NT2/D1 (cell line): ENCODE results near the gene ERC1.

Source experiments
- DNase-seq: peaks from one replicate; pipeline ENCODE4 v3.0.0-alpha.2; 2011; ENCODE audit warnings: low read depth, low spot score
- H3K27me3 ChIP-seq: 2 replicates; pipeline ENCODE4 v1.6.0; 2011; ENCODE audit warnings: mild to moderate bottlenecking; ENCODE audit not compliant: insufficient read length, insufficient read depth
- H3K36me3 ChIP-seq: 2 replicates; pipeline ENCODE4 v1.6.1; 2011; ENCODE audit warnings: mild to moderate bottlenecking, low read length, mixed read lengths; ENCODE audit not compliant: insufficient read depth, insufficient read length
- H3K4me1 ChIP-seq: 2 replicates; pipeline ENCODE4 v1.5.1; 2011; ENCODE audit not compliant: insufficient read depth, insufficient read length
- H3K4me3 ChIP-seq: 2 replicates; pipeline ENCODE4 v1.5.1; 2011; ENCODE audit warnings: low read depth; ENCODE audit not compliant: insufficient read length
- H3K9ac ChIP-seq: 2 replicates; pipeline ENCODE4 v1.6.0; 2011; ENCODE audit warnings: low read depth; ENCODE audit not compliant: insufficient read length
- H3K9me3 ChIP-seq: 2 replicates; pipeline ENCODE4 v1.5.1; 2011; ENCODE audit warnings: mild to moderate bottlenecking, low read length; ENCODE audit not compliant: insufficient read depth
- SUZ12 ChIP-seq: IDR thresholded peaks from 2 replicates; pipeline ENCODE4 v1.6.1; 2011; ENCODE audit not compliant: insufficient read length, insufficient read depth; ENCODE audit errors: extremely low read depth
- YY1 ChIP-seq: IDR thresholded peaks from 2 replicates; pipeline ENCODE4 v1.6.1; 2011; ENCODE audit not compliant: insufficient read length, insufficient read depth
- ZNF274 ChIP-seq: IDR thresholded peaks from 2 replicates; pipeline ENCODE4 v1.6.1; 2011; ENCODE audit warnings: mild to moderate bottlenecking, low read depth, low read length

The ERC1 gene

GRCh38 chr12:1435456-1435855, 444.4 kb downstream of the ERC1 start:
- Histone ChIP-seq H3K27me3 (no peaks in the 10 kb centered on the region), H3K9ac (no peak overlapping the region), H3K4me3 (no peak overlapping the region), H3K4me1 (no peaks in the 10 kb centered on the region), H3K9me3 (no peaks in the 10 kb centered on the region), H3K36me3 (no peaks in the 10 kb centered on the region)
- no peak for TF ChIP-seq SUZ12
- TF ChIP-seq ZNF274 = no peak
- no peak for TF ChIP-seq YY1
- no peak for DNase-seq

- Histone ChIP-seq H3K4me3 (no peak overlapping the region), H3K9ac (no peak overlapping the region), H3K27me3 (no peaks in the 10 kb centered on the region), H3K36me3 (no peaks in the 10 kb centered on the region), H3K9me3 (no peaks in the 10 kb centered on the region), H3K4me1 (no peaks in the 10 kb centered on the region)
- no peak for DNase-seq
- TF ChIP-seq ZNF274 = no peak
- no peak for TF ChIP-seq SUZ12
- TF ChIP-seq YY1 = no peak
These were observed 445.0 kb downstream of the ERC1 start for GRCh38 chr12:1436015-1436414.

DNA sequence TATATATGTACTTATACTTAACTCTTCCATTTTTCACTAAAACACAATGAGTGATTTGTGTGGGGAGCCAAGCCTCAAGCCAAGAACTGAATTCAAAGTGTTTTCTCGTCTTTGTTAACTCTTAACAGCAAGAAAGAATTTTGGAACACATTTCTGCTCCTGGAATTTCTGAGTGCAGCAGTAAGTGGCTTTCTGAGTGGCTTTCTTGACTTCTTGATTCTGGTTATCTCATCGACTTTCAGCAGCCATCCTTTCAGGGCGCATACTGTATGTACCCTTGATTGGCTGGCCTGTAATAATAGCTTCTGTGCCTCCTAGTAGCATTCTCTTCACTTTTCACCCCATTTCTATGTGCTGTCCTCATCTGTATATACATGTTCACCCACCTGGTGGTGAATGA, 446.0 kb downstream of the ERC1 start:
- no peaks in the 10 kb centered on the region for H3K36me3 ChIP-seq
- H3K27me3 ChIP-seq = no peaks in the 10 kb centered on the region
- TF ChIP-seq ZNF274 (no peak), SUZ12 (no peak), YY1 (no peak)
- H3K9ac ChIP-seq = no peak overlapping the region
- no peak for DNase-seq
- H3K4me3 ChIP-seq = no peak overlapping the region
- H3K4me1 ChIP-seq = no peaks in the 10 kb centered on the region
- H3K9me3 ChIP-seq = no peaks in the 10 kb centered on the region

GRCh38 chr12:1439201-1439600, 448.2 kb downstream of the ERC1 start:
- Histone ChIP-seq H3K4me1 (peaks cover 4% of the 10 kb centered on the region), H3K9me3 (no peaks in the 10 kb centered on the region), H3K4me3 (no peak overlapping the region), H3K36me3 (no peaks in the 10 kb centered on the region), H3K9ac (no peak overlapping the region), H3K27me3 (no peaks in the 10 kb centered on the region)
- no peak for TF ChIP-seq YY1
- no peak for TF ChIP-seq ZNF274
- TF ChIP-seq SUZ12 = no peak
- DNase-seq = no peak

- Histone ChIP-seq H3K4me1 (peaks cover 4% of the 10 kb centered on the region), H3K27me3 (no peaks in the 10 kb centered on the region), H3K9ac (no peak overlapping the region), H3K9me3 (no peaks in the 10 kb centered on the region; the same call in 1 of the 2 replicates), H3K36me3 (no peaks in the 10 kb centered on the region), H3K4me3 (no peak overlapping the region)
- TF ChIP-seq ZNF274 (no peak), YY1 (no peak), SUZ12 (no peak)
- DNase-seq = no peak
These were observed 448.7 kb downstream of the ERC1 start for GRCh38 chr12:1439687-1440086.

DNA sequence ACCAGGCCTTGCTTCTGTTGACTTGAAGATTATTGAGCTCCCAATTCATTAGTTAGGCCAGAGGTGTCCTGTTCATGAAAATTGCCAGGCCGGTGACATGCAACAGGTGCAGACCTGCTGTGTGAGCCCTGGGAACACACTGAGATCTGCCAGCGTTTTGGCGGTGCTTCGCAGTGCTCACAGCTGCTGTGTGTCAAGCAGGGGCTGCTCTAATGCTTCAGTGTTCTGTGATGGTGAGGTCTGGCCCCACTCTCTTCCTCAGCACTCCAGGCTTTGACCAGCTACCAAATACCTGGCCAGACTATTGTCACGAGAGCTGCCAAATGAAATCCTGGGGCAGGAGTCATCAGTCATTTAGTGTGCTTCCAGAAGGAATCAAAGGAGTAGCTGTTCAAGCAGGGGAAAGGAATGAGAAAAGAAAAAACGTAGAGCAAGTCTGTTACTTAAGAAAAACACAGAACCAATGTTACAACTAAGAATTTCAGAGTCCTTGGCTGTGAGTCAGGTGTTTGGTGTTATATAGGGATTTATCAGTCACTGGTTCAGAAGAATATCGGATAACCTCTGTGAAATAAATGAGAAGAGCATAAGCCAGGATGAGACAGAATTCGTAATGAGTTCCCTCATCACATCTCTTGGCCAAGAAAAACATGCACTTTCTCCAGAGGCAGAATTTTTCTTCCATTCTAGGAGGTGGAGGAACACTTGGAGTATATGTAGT, 452.6 kb downstream of the ERC1 start:
- Histone ChIP-seq H3K36me3 (peaks cover 7% of the 10 kb centered on the region), H3K9ac (no peak overlapping the region), H3K4me1 (peaks cover 4% of the 10 kb centered on the region), H3K4me3 (no peak overlapping the region), H3K9me3 (peaks cover 5% of the 10 kb centered on the region; the same call in 1 of the 2 replicates), H3K27me3 (no peaks in the 10 kb centered on the region)
- TF ChIP-seq SUZ12 (no peak), YY1 (no peak), ZNF274 (no peak)
- no peak for DNase-seq

GRCh38 chr12:1444142-1444516, 453.1 kb downstream of the ERC1 start:
- H3K4me1 ChIP-seq = peaks cover 4% of the 10 kb centered on the region
- no peak for DNase-seq
- H3K27me3 ChIP-seq = no peaks in the 10 kb centered on the region
- H3K9ac ChIP-seq = no peak overlapping the region
- H3K4me3 ChIP-seq = no peak overlapping the region
- TF ChIP-seq SUZ12 (no peak), ZNF274 (no peak), YY1 (no peak)
- H3K36me3 ChIP-seq = peaks cover 10% of the 10 kb centered on the region
- H3K9me3 ChIP-seq = peaks cover 9% of the 10 kb centered on the region; the same call in 1 of the 2 replicates
